Naive thymus-derived CD8-positive, alpha-beta T cell (primary cell): Measurements from ENCODE around the gene ZMYM4. TPM values are rescaled to one million over a fixed set of nuclear protein-coding genes. Genes with fewer than 3 reads are reported as not detected.
A peak's percentile ranks its signal among the peaks of the same experiment; 100 is the strongest.

Experiments used
- ATAC-seq, 2 donors: fragments of 150-1000 bp; cut with Tn5 transposase in 1 of 2; sonication (Bioruptor Pico), chemical (Tn5 transposase) in 1 of 2; 1 replicate in 1 of 2; 2 replicates in 1 of 2; pipeline ENCODE4 v1.10.0; 2021; ENCODE audit warnings: mild to moderate bottlenecking in 2 of 2, moderate library complexity in 2 of 2
- POLR2A ChIA-PET: fragments of 350-600 bp; sonication (Branson Sonifier 250); formaldehyde crosslinking; loops from one replicate; lab custom pipeline; 2021; ENCODE audit warnings: antibody characterized with exemption; lab: Charles Lee
- DNase-seq, 10 donors: peaks; one replicate each; pipeline versions ENCODE4 v3.0.0 to v3.0.0-alpha.2; 2020 to 2022
- H3K27ac Mint-ChIP-seq, 10 donors: one replicate each; pipeline ENCODE4 v1.8.0; 2020 to 2022; ENCODE audit warnings: mild to moderate bottlenecking in 10 of 10, mixed read lengths in 10 of 10, moderate library complexity in 4 of 10, inconsistent platforms in 1 of 10
- H3K27me3 Mint-ChIP-seq, 5 donors: one replicate each; pipeline ENCODE4 v1.8.0; 2021 to 2022; ENCODE audit warnings: mixed read lengths in 5 of 5
- H3K36me3 Mint-ChIP-seq, 3 donors: one replicate each; pipeline ENCODE4 v1.8.0; 2020 to 2022; ENCODE audit warnings: mixed read lengths in 3 of 3, mild to moderate bottlenecking in 2 of 3, inconsistent platforms in 1 of 3
- H3K4me1 Mint-ChIP-seq, 4 donors: one replicate each; pipeline ENCODE4 v1.8.0; 2021 to 2022; ENCODE audit warnings: mixed read lengths in 4 of 4
- H3K4me3 Mint-ChIP-seq, 10 donors: one replicate each; pipeline ENCODE4 v1.8.0; 2020 to 2022; ENCODE audit warnings: mild to moderate bottlenecking in 10 of 10, mixed read lengths in 10 of 10, moderate library complexity in 6 of 10, inconsistent platforms in 1 of 10
- H3K9me3 Mint-ChIP-seq, 9 donors: one replicate each; pipeline ENCODE4 v1.8.0; 2020 to 2022; ENCODE audit warnings: mixed read lengths in 9 of 9, mild to moderate bottlenecking in 3 of 9, inconsistent platforms in 1 of 9, moderate library complexity in 1 of 9
- polyA plus RNA-seq, 3 donors: library from polyadenylated mRNA; unstranded; fragments of 300-500 nt; fragmentation: Illumina TruSeq; gene quantifications; one replicate each; pipeline ENCODE4 v1.2.3, GENCODE V29; 2021
- total RNA-seq, 8 experiments: library from RNA in 2 of 8; stranded (reverse) in 2 of 8; gene quantifications; one replicate each; pipeline ENCODE4 v1.2.3 and lab custom pipeline; 2021 to 2026

The ZMYM4 gene
- total and polyA plus RNA-seq, 5 experiments from 2014 or later, result 25.1 to 45.1 (median 31.7) TPM

DNA sequence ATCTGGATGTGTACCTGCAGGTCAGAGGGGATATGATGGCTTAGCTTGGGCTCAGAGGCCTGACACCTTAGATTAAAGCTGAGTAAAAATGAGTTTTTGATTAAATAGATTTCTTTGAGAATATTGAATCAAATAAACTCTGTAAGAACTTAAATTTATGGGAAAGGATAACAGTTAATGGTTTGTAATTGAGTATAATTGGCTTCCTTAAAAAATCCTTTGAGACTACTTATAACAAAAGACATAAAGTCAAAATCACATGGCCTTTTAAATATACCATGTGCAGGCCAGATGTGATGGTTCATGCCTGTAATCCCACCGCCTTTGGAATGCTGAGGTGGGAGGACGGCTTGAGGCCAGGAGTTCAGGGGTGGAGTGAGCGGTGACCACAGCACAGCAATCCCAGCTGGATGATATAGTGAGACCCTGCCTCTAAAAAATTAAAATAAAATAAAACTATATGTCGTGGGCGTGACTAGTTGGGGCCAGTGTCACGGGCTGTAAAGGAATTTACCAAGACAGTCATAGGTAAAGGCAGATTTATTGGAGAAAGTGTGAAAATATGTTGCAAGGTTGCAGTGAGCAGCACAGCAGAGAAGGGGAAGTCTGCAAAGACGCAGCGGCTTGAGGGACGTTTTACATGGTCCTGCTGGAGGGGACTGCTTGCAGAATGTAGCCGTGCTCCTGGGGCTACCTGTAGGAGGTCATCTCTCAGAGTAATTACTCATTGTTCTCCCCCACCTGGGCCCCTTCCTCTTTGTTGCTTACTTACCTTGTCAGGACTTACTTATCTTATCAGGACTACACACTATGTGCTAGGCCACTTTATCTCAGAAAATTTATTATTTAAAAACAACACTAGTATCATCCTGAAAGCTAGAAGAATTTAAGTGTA lies 122.3 kb downstream of the ZMYM4 start:
- Mint-ChIP-seq H3K27ac (no peak overlapping the region), H3K4me3 (no peak overlapping the region), H3K36me3 (peaks cover 10 to 75% (median 21%) of the 10 kb centered on the region in 3 donors), H3K4me1 (peaks cover 0 to 1% (median 0%) of the 10 kb centered on the region in 4 donors), H3K27me3 (no peaks in the 10 kb centered on the region), H3K9me3 (no peaks in the 10 kb centered on the region)
- POLR2A ChIA-PET, result no interaction called here
- ATAC-seq (no peak), DNase-seq (no peak)

DNA sequence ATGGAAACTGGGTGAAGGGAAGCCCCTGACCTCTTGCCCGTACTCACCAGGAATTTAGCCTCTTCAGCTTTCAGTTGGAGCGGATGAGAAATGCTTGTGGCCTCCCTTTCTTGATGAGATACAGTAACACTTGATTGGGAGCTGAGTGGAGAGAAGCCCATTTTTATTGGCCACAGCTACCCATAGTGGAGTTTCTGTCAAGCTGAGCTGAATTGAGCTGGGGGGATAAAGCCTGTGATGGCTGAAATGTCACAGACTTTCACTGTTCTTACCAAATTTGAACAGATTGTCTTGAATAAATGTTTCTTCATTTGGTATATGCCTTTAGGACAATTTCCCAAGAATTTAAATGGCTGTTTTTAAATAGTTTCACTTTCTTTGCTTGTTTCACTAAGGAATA lies 125.9 kb downstream of the ZMYM4 start:
- ATAC-seq (no peak), DNase-seq (no peak)
- Mint-ChIP-seq H3K9me3 (no peaks in the 10 kb centered on the region), H3K4me3 (no peak overlapping the region), H3K27ac (peak overlapping the region in 2 of 10 donors; percentile 62 to 67), H3K4me1 (peaks cover 2 to 8% (median 6%) of the 10 kb centered on the region in 4 donors), H3K27me3 (no peaks in the 10 kb centered on the region), H3K36me3 (peaks cover 8 to 80% (median 35%) of the 10 kb centered on the region in 3 donors)
- POLR2A ChIA-PET, result no interaction called here

DNA sequence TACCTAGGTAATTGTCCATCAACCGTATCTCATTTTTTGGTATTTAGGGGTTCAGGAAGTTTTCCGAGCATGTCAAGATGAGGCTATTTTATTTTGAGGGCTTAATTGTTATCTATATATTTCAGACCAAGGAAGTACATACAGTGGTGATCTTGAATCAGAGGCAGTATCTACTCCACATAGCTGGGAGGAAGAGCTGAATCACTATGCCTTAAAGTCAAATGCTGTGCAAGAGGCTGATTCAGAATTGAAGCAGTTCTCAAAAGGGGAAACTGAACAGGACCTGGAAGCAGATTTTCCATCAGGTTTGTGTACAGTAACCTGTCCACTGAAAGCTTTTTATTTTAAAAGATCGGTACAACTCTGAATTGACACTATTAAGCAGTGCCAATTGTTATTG lies 130.2 kb downstream of the ZMYM4 start:
- Mint-ChIP-seq H3K27me3 (no peaks in the 10 kb centered on the region), H3K27ac (peak overlapping the region in 3 of 10 donors; percentile 7 to 27 (median 20)), H3K4me1 (peaks cover 2 to 8% (median 6%) of the 10 kb centered on the region in 4 donors), H3K36me3 (peaks cover 10 to 83% (median 50%) of the 10 kb centered on the region in 3 donors), H3K9me3 (no peaks in the 10 kb centered on the region), H3K4me3 (no peak overlapping the region)
- ATAC-seq (no peak), DNase-seq (no peak)
- POLR2A ChIA-PET, result no interaction called here

DNA sequence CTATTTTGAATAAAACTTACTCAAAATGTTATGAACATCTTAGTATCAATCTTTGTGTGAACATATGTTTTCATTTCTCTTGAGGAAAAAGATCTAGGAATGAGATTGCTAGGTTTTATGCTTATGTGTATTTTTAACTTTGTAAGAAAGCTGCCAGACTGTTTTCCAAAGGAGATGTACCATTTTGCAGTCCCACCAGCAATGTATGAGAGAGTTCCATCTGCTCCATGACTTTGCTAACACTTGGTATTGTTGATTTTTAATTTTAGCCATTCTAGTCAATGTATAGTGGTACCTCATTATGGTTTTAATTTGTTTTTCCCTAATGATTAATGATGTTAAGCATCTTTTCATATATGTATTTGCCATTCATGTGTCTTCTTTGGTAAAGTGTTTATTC lies 132.5 kb downstream of the ZMYM4 start:
- ATAC-seq, result no peak
- Mint-ChIP-seq H3K27me3 (no peaks in the 10 kb centered on the region), H3K36me3 (peaks cover 5 to 86% (median 51%) of the 10 kb centered on the region in 3 donors), H3K4me3 (no peak overlapping the region), H3K4me1 (peaks cover 2 to 8% (median 6%) of the 10 kb centered on the region in 4 donors), H3K9me3 (no peaks in the 10 kb centered on the region), H3K27ac (peak overlapping the region in 1 of 10 donors; percentile 51)
- DNase-seq, result no peak
- POLR2A ChIA-PET, result no interaction called here

DNA sequence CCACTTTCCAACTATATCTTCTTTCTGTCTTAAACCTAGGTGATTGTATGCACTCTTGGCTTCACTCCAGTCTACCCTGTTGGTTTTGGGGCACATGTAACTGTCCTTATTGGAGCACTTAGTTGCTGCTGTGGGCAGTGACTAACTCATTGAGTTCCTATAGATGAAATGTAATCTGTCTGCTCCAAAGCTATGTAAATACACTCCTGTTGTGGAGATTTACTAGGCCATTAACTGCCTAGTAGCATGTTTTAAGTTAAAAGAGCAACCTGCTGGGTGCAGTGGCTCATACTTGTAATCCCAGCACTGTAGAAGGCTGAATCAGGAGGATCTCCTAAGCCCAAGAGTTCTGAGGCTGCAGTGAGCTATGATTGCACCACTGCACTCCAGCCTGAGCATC lies 137.6 kb downstream of the ZMYM4 start:
- ATAC-seq (no peak), DNase-seq (no peak)
- Mint-ChIP-seq H3K36me3 (peaks cover 14 to 88% (median 46%) of the 10 kb centered on the region in 3 donors), H3K27me3 (no peaks in the 10 kb centered on the region), H3K4me1 (no peaks in the 10 kb centered on the region), H3K9me3 (no peaks in the 10 kb centered on the region), H3K27ac (no peak overlapping the region), H3K4me3 (no peak overlapping the region)
- POLR2A ChIA-PET, result no interaction called here

DNA sequence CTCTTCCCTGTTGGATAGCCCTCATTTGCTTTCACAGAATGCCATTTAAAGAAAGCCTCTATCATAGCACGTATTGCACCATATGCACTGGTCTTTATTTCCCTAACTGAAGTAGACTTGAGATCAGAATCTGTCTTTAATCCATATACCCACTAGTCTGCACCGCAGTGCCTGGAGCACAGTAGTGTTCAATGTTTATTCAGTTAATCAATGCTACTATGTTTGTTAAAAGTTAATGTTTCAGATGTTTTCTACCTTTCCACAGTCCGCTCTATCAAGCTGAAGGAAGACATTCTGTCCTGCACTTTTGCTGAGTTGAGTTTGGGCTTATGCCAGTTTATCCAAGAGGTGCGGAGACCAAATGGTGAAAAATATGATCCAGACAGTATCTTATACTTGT lies 139.2 kb downstream of the ZMYM4 start:
- Mint-ChIP-seq H3K27me3 (no peaks in the 10 kb centered on the region), H3K9me3 (no peaks in the 10 kb centered on the region), H3K36me3 (peaks cover 14 to 90% (median 38%) of the 10 kb centered on the region in 3 donors), H3K27ac (no peak overlapping the region), H3K4me3 (no peak overlapping the region), H3K4me1 (peaks cover 0 to 2% (median 0%) of the 10 kb centered on the region in 4 donors)
- no peak for ATAC-seq
- DNase-seq, result no peak
- POLR2A ChIA-PET, result no interaction called here

DNA sequence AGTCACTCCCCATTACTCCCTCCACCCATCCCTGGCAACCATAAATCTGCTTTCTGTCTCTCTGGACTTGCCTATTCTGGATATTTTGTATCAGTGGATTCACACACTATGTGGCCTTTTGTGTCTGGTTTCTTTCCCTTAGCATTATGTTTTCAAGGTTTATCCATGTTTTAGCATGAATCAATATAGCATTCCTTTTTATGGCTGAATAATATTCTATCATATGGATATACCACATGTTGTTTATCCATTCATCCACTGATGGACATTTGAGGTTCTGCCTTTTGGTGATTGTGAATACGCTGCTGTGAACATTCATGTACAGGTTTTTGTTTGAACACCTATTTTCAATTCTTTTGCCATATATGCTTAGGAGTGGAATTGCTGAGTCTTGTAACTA lies 140.4 kb downstream of the ZMYM4 start:
- POLR2A ChIA-PET, result no interaction called here
- Mint-ChIP-seq H3K4me1 (peaks cover 0 to 2% (median 0%) of the 10 kb centered on the region in 4 donors), H3K27me3 (no peaks in the 10 kb centered on the region), H3K36me3 (peaks cover 14 to 85% (median 34%) of the 10 kb centered on the region in 3 donors), H3K9me3 (no peaks in the 10 kb centered on the region), H3K4me3 (no peak overlapping the region), H3K27ac (no peak overlapping the region)
- ATAC-seq, result no peak
- DNase-seq, result no peak

DNA sequence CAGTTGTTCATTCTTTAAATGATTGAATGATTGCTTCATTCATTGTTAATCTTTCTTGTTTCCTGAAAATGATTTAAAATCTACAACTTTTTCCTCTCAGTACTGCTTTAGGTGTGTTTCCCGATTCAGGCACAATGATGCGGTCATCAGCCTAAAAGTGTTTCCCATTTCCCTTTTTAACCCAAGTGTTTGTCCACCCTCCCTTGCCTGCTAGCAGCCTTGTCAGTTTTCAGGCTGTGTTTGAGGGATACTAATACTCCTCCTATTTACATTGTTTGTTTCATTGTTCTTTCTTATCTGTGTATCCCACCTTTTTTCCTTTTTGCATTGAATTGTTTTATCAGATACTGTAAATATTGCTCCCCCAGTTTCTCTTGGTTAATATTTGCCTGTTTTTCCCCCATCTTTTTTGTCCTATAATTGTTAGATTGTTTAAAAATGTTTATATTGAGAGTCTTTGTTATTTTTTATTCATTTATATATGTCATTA lies 157.6 kb downstream of the ZMYM4 start:
- H3K27me3 Mint-ChIP-seq, result no peaks in the 10 kb centered on the region
- no peaks in the 10 kb centered on the region for H3K9me3 Mint-ChIP-seq
- peaks cover 0 to 1% (median under 1%) of the 10 kb centered on the region in 4 donors for H3K4me1 Mint-ChIP-seq
- H3K36me3 Mint-ChIP-seq, result peaks cover 0 to 29% (median 0%) of the 10 kb centered on the region in 3 donors
- POLR2A ChIA-PET, result no interaction called here
- no peak for DNase-seq
- peak overlapping the region in 5 of 10 donors; percentile 11 to 79 (median 26) for H3K27ac Mint-ChIP-seq
- ATAC-seq, result no peak
- H3K4me3 Mint-ChIP-seq, result no peak overlapping the region

DNA sequence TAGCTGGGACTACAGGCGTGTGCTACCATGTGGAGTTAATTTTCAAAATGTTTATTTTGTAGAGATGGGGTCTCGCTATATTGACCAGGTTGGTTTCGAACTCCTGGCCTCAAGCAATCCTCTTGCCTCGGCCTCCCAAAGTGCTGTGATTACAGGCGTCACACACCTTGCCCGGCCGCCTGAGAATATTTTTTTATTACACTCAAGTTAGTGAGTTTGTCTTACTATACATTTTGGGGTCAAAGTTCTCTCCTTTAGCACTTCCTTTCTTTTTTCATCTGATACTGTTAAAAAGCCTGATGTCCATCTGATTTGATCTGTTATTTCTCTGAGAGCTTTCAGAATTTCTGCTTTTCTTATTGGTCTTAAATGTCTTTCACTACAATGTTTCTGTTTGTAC lies 159.9 kb downstream of the ZMYM4 start:
- Mint-ChIP-seq H3K36me3 (peaks cover 0 to 31% (median 0%) of the 10 kb centered on the region in 3 donors), H3K4me3 (no peak overlapping the region), H3K27ac (peak overlapping the region in 1 of 10 donors; percentile 32), H3K27me3 (no peaks in the 10 kb centered on the region), H3K9me3 (no peaks in the 10 kb centered on the region), H3K4me1 (peaks cover 0 to 5% (median 4%) of the 10 kb centered on the region in 4 donors)
- no peak for DNase-seq
- POLR2A ChIA-PET, result no interaction called here
- ATAC-seq, result no peak

DNA sequence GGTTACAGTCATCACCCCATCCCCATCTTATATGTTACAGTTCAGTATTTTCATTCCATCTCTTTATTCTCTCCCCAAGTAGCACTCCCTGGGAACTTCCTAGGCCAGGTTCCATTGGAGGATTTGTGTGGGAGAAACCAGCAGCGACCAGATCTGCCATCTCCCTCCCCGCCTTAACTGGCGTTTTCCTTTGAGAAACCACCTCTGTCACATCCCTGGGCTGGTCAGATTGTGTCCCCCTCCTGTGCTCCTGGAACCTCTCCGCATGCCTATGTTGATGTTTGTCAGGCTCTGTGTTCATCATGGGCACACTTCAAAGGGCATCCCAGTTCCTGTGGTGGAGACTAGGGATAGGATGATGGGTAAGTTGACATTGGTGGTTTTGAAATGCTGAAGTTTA lies 162.3 kb downstream of the ZMYM4 start:
- DNase-seq (no peak), ATAC-seq (no peak)
- Mint-ChIP-seq H3K27ac (peak overlapping the region in 3 of 10 donors; percentile 35 to 61 (median 39)), H3K4me3 (no peak overlapping the region), H3K4me1 (peaks cover 4 to 15% (median 6%) of the 10 kb centered on the region in 4 donors), H3K27me3 (no peaks in the 10 kb centered on the region), H3K9me3 (no peaks in the 10 kb centered on the region), H3K36me3 (peaks cover 0 to 51% (median 0%) of the 10 kb centered on the region in 3 donors)
- POLR2A ChIA-PET, result no interaction called here

DNA sequence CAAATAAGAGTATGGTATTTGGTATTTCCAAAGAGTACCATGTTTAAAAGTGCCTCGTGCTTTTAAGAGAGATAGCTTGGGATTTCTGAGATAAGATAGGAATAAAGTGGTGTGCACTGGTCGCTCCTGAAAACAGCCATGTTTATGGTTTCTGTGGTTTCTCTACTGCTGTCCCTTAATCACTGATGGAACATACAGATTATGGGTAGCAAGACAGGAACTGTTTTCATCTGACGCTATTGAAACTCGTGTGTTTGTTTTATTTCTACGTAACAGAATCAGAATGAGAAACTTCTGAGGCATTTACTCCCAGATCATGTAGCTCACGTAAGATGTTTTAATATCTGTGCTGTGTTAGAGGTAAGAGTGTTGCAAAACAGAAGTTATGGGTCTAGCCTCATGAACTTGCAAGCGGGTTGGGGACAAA lies 162.7 kb downstream of the ZMYM4 start:
- no peak for ATAC-seq
- Mint-ChIP-seq H3K4me1 (peaks cover 4 to 15% (median 6%) of the 10 kb centered on the region in 4 donors), H3K4me3 (no peak overlapping the region), H3K9me3 (no peaks in the 10 kb centered on the region), H3K36me3 (peaks cover 0 to 53% (median 0%) of the 10 kb centered on the region in 3 donors), H3K27ac (peak overlapping the region in 5 of 10 donors; percentile 15 to 61 (median 53)), H3K27me3 (no peaks in the 10 kb centered on the region)
- no peak for DNase-seq
- POLR2A ChIA-PET, result no interaction called here

DNA sequence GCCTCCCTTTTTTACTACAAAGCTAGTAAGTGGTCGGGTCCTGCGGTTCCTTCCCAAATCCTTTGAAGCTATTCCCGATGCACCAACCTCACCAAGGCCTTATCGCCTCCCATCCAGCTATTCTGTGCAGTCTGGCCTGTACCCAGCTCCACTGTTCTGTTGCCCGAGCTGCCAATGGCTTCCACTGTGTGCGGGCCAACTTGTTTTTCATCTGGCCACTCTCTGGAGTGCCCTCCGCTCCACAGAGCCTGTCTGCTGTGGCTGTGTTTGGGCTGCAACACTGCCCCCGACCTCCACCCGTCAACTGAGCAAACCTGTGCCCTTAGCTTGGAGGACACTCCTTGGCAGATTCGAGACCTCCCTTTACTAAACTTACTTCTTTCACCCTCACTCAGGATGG lies 163.7 kb downstream of the ZMYM4 start:
- Mint-ChIP-seq H3K36me3 (peaks cover 0 to 59% (median 0%) of the 10 kb centered on the region in 3 donors), H3K9me3 (no peaks in the 10 kb centered on the region), H3K4me1 (peaks cover 4 to 15% (median 8%) of the 10 kb centered on the region in 4 donors), H3K4me3 (peak overlapping the region in 2 of 10 donors; percentile 33 to 62), H3K27me3 (no peaks in the 10 kb centered on the region), H3K27ac (peak overlapping the region in 3 of 10 donors; percentile 1 to 54 (median 45))
- POLR2A ChIA-PET, result no interaction called here
- ATAC-seq, result no peak
- DNase-seq, result no peak

DNA sequence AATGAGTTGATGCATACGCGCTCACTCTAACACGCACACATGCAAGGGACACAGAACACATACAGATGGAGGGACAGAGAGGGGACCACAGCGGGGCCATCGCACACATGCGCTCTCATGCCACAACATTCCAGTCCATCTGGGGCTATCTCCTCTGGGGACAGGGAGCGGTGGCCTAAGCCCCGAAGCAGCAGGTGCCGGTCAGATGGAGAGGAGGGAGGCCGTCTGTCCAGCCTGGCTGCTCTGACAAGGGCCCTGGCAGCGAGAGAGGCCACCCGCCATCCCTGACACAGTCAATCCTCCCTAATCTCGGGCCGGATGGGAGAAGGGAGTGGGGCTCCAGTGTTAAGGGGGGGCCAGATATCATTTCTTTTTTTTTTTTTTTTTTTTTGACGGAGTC lies 165.2 kb downstream of the ZMYM4 start:
- ATAC-seq (no peak), DNase-seq (no peak)
- Mint-ChIP-seq H3K27ac (peak overlapping the region in 3 of 10 donors; percentile 11 to 82 (median 51)), H3K36me3 (peaks cover 0 to 69% (median 4%) of the 10 kb centered on the region in 3 donors), H3K4me3 (peak overlapping the region in 1 of 10 donors; percentile 12), H3K27me3 (no peaks in the 10 kb centered on the region), H3K9me3 (no peaks in the 10 kb centered on the region), H3K4me1 (peaks cover 4 to 19% (median 13%) of the 10 kb centered on the region in 4 donors)
- POLR2A ChIA-PET, result no interaction called here
